ENCODE data around the gene EXOG. TPM values are rescaled to one million over a fixed set of nuclear protein-coding genes. Genes with fewer than 3 reads are reported as not detected.

Gene EXOG
- total and polyA plus RNA-seq, 2 donors (not counting 3 experiments of a cell fraction or from before 2014, with no cell fraction given) = 10.8 to 21.9 TPM

GRCh38 chr3:38471260-38471857 lies 24.8 kb upstream of the EXOG start:
- FAIRE-seq = no peak
- intact Hi-C loops (cut with micrococcal nuclease) = no loop called here
- H3K79me2 ChIP-seq (ENCODE audit: control insufficient read depth, insufficient read depth, low read length) = no peaks in the 10 kb centered on the region
- H3K4me1 ChIP-seq (ENCODE audit: control insufficient read depth, extremely low read depth, insufficient read depth, low read length) = no peaks in the 10 kb centered on the region
- no peaks in the 10 kb centered on the region for H3K9me3 ChIP-seq (replicated peaks; ENCODE audit: control insufficient read depth, insufficient read depth, low read length)
- H3K4me3 ChIP-seq (replicated peaks in 1 of 3; ENCODE audit: insufficient read depth in 1 of 3, low read depth in 1 of 3, low read length in 3 of 3) = no peak overlapping the region
- dilution Hi-C loops (cut with MboI; ENCODE audit: extremely low pct_ligation_motif_present, low sequenced_read_pairs) = no loop called here
- ChIA-PET POLR2A (no interaction called here), CTCF (interaction anchor here (1.4 to 1.8 kb wide), 2 partner anchors 25 to 125 kb away, joined by 4 to 8 read pairs; partner anchors contain the start of genes EXOG and XYLB)
- no peak for TF ChIP-seq MYC (IDR thresholded peaks at IDR 0.05; ENCODE audit: low read depth, low read length)
- TF ChIP-seq JUN (IDR thresholded peaks at IDR 0.05; ENCODE audit: borderline replicate concordance, insufficient read depth, insufficient read length, low read depth) = no peak
- no peak for TF ChIP-seq MAX (IDR thresholded peaks at IDR 0.05; ENCODE audit: insufficient read depth, insufficient read length)
- no peak for TF ChIP-seq POLR2AphosphoS5 (IDR thresholded peaks at IDR 0.05; ENCODE audit: insufficient read depth, low read depth, low read length)
- TF ChIP-seq CTCF (IDR thresholded peaks at IDR 0.05; ENCODE audit: extremely low read depth in 1 of 2, insufficient read depth in 1 of 2, low read depth in 1 of 2, low read length in 2 of 2) = no peak
- TF ChIP-seq FOS (IDR thresholded peaks at IDR 0.05; ENCODE audit: borderline replicate concordance, insufficient read depth, low read length) = no peak
- TF ChIP-seq POLR2A (IDR thresholded peaks at IDR 0.05; ENCODE audit: low read depth, low read length) = no peak
- no peak for TF ChIP-seq GATA2 (IDR thresholded peaks at IDR 0.05; ENCODE audit: insufficient read depth, insufficient read length, low read depth, low read length)
- no peak overlapping the region for H3K4me2 ChIP-seq (ENCODE audit: insufficient read depth, low read length)
- no peaks in the 10 kb centered on the region for H3K9me1 ChIP-seq (replicated peaks; ENCODE audit: control insufficient read depth, extremely low read depth, insufficient read depth, low read length)
- no peaks in the 10 kb centered on the region for H4K20me1 ChIP-seq (replicated peaks; ENCODE audit: control insufficient read depth, extremely low read depth, insufficient read depth, low read length)
- H3K36me3 ChIP-seq (ENCODE audit: control insufficient read depth in 2 of 2, extremely low read depth in 1 of 2, insufficient read depth in 2 of 2, low read length in 2 of 2) = no peaks in the 10 kb centered on the region
- no peak overlapping the region for H2AFZ ChIP-seq (ENCODE audit: low read depth, low read length)
- no peak overlapping the region for H3K9ac ChIP-seq (replicated peaks; ENCODE audit: extremely low read depth, insufficient read depth, low read length)
- H3K27me3 ChIP-seq (ENCODE audit: control insufficient read depth in 2 of 2, insufficient read depth in 2 of 2, low read length in 2 of 2) = no peaks in the 10 kb centered on the region
- DNase-seq (ENCODE audit: low read depth, low spot score) = no peak
- no peak overlapping the region for H3K27ac ChIP-seq (ENCODE audit: insufficient read depth, low read depth, low read length)
- BruUV-seq (replicated peaks) = no TSS peak
